GM19324 (cell line): Measurements from ENCODE around the gene EEF1A2.

ENCODE experiments used
- ATAC-seq: cut with Tn5 transposase; IDR thresholded peaks from one replicate; pipeline ENCODE4 v1.9.1; 2021; ENCODE audit warnings: mild to moderate bottlenecking, moderate library complexity; ENCODE audit not compliant: unreplicated experiment, low FRiP score

The EEF1A2 gene

DNA sequence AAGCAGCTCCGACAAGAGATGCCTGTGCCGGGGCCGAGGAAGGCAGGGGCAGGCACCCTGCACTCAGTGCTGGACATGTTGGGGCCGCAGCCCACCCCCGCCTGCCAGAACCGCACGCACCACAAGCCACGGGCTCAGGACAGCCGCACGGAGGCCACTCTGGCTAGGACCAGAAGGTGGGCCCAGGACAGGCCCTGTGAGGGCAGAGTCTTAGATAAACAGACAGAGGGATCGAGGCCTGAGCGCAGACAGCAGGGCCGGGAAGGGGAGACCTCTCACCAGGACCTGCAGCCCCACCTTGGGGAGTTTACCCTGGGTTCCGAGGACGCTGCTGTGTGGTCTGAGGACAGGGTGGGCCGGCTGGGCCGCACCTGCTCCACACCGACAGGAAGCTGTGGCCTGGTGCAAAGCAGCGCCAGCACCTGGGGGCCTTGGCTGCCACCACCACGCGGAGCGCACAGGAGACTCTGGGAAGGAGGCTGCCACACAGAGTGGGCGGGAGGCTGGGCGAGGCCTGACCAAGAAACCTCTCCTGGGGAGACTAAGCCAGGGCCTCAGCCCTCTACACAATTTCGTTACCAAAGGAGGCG lies 58.4 kb downstream of the EEF1A2 start:
- no peak for ATAC-seq

GRCh38 chr20:63439866-63440265 lies 59.0 kb downstream of the EEF1A2 start:
- no peak for ATAC-seq

DNA sequence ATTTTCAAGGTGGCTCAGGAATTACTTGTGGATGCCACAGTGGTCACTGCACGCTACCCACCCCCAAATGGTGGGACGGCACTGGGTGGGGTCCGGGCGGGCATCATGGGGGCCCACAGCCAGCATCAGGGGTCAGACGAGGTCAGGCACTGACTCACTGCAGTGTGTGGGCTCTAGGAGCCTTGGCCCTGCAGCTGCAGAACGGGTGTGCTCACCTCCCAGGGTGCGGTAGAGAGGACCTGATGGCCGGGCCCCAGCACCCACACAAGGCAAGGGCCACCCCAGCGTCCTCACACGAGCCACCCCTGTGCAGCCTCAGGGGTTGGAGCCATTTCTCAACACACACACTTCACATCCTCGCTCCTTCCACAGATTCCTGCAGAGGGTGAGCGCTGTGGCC lies 60.8 kb downstream of the EEF1A2 start:
- ATAC-seq: no peak
